DND-41 (cell line): ENCODE results near the gene GPC6.

Source experiments
- CTCF ChIP-seq: IDR thresholded peaks from 2 replicates; pipeline ENCODE4 v1.5.1; 2012; ENCODE audit warnings: borderline replicate concordance, low read length, moderate library complexity, mild to moderate bottlenecking; ENCODE audit not compliant: poor library complexity, severe bottlenecking; ENCODE audit errors: extremely low read depth
- EZH2 ChIP-seq: IDR thresholded peaks from 3 replicates; pipeline ENCODE4 v1.6.1; 2012; ENCODE audit warnings: borderline replicate concordance, low read depth, mild to moderate bottlenecking, moderate library complexity, low read length, inconsistent platforms; ENCODE audit not compliant: severe bottlenecking

DNA sequence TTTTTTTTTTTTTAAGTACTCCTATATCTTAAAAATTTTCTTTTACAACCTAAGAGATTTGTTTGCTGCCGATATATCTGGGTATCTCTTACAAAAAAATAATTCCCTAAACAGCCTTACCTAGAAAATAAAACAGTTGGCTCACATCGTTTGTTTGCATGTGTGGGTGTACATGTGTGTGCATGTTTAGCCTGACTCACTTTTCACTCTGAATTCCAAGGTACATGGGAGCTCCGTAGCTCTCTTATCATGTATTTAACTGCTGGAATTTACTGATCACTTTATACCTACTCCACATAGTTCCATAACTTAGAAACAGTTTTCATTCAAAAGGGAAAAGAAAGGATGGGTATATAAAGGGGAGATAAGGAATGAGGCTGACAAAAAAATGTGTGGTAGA, 616.5 kb downstream of the GPC6 start:
- TF ChIP-seq CTCF (no peak), EZH2 (no peak)
